Raji (cell line): Measurements from ENCODE around the gene TMOD1.

Experiments
- POLR2A ChIP-seq: IDR thresholded peaks from 2 replicates; pipeline ENCODE4 v1.6.1; 2011; ENCODE audit warnings: low read depth, low read length, control low read depth; ENCODE audit not compliant: insufficient read depth

Gene TMOD1

DNA sequence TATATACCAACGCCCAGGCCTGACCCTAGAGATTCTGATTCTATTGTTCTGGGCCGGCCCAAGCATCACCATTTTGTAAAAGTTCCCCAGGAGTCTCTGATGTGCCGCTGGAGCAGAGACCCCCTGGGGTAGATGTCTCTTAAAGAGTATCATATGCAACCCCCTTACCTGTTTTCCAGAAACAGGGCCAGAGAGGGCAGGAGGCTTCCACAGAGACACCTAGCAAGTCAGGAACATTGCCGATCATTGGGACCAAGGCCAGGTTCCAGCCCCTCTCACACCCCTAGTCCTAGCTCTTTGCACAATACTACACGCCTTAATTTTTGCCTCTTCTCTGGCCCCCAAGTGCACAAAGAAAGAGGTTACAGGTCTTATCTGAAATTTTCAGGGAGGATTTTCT is 63.8 kb downstream of the TMOD1 start:
- no peak for TF ChIP-seq POLR2A

DNA sequence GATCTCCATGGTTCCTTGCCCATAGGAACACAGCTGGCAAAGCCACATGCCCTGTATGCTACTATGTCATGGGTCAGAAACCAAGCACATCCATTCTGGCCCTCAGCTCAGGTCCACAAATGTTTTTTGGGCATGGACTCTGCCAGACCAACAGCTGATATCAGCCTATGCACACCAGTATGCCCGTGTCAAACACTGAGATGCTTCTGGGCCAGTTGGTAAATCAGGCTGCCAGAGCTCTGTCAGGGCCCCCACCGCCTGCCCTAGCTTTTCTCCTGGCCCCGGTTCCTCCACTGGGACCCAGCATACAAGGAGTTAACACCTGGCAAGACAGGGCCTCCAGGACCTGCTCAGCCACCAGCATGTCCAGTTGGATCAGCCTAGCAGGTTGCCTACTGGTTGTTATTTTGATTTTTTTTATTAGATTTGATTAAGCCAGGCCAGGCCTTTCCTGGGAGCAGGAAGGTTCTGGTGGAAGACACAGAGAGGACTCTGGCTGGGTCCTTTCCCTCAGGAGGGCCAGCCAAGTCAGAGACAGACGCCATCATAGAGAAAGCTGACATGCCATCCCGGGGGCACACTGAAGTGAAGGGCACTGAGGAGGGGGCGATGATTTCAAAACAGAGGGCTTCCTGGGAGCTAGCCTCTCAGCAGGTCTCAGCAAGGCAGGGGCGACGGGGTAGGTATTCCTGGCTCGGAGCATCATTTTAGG is 65.9 kb downstream of the TMOD1 start:
- no peak for TF ChIP-seq POLR2A

DNA sequence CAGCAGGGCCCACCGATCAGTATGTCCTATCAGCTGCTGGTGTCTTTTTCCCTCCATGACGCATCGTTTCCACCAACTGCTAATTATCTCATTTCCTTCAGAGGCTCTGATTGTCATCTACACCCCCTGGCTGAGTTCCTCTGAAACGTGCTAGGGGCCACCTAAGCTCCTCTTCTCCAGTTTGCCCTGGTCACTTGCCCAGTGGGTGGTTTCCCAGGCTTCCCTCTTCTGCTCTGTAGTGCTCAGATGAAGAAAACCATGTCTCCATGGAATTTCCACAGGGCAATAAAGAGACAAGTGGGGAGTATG is 66.4 kb downstream of the TMOD1 start:
- no peak for TF ChIP-seq POLR2A

DNA sequence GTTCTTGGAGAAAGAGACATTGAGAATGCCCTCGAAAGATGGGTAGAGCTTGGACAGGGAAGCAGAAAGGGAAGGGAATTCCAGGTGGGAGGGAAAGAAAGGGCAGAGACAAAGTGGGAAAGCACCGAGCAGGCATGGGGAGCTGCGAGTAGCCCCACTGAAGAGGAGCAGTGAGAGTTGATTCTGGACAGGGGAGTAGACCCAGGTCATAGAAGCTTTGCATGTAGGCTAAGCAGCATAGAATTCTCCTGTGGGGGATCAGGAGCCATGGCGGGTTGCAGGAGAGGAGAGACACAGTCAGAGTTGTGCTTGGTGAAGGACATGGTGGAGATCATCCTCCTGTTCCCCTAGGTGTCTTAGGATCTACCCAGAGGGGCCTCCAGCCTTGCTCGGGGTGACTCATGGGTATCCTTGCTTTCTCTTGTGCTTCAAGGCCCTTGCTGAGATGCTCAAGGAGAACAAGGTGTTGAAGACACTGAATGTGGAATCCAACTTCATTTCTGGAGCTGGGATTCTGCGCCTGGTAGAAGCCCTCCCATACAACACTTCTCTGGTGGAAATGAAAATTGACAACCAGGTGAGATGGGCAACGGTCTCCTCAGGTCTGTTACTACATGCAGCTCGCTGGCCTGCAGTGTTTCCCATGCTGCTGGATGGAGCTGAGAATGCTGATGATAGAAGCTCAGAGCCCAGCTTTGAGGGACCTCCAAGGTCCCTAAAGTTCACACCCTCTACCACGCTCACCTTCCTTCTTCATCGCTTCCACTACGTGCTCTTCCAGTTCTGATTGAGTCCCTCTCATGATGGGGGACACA is 67.2 kb downstream of the TMOD1 start:
- no peak for TF ChIP-seq POLR2A

DNA sequence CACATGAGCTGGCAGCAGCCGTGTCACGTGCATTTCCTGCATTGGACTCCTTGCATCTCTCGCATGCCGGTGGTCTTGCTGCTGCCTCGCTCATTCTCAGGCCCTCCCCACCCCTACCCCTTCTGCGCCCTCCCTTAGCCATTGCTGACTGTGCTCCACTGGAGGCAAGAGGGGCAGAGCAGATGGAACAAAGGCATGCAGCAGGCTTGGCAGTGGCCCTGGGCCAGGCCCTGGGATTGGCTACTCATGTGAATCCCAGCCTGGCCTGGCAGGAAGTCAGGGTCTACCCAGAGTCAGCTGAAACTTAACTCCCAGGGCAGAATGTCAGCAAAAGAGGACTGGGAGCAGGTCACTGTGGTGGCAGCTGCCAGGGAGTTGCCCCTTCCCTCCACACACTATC is 69.4 kb downstream of the TMOD1 start:
- no peak for TF ChIP-seq POLR2A

DNA sequence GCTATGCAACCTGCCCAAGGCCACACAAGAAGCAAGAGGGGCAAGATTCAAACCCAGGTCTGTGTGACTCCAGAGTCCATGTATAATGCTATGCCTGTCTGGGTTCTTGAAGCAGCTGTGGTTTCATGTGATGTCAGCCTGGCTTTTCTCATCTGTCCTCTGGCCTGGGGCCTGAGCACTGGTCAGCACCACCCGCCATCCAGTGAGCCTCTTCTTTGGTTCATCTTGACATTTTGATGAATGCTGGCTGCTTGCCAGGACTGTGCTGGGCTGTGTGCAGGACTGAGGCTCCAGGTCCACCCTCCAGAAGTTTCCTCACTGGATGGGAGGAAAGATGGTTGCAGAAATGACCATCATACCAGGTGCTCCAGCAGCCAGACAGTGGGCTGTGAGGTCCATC is 70.2 kb downstream of the TMOD1 start:
- no peak for TF ChIP-seq POLR2A

DNA sequence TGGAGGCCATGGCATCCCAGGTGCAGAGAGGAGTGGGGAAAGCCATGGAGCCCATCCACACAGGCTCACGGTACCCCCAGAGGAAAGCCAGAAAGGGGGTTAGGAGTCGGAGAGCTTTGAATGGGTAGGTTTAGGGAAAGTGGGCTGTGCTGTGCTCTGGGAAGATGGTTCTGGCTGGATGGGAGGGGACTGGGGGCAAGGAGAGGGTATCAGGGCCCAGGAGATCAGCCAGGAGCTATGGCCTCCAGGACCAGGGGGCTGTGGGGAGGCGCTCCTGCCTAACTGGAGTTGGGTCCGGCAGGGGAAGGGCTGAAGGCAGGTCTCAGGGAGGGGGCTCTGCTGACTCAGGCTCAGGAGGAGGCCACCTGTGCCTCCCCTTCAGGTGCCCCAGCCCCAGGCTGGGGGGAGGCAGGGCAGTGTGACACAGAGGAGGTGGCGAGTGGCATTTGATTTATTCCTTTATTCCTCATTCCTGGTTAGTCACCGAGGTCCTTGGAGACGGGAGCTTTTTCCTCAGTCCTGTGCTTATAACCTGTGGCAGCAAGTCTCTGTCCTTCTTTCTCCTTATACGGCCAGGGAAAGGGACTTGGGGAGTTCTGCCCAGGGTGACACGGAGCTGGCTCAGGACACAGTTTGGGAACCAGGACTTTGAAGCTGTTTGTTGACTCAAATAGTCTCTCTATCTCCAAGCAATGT is 70.9 kb downstream of the TMOD1 start:
- TF ChIP-seq POLR2A: no peak

DNA sequence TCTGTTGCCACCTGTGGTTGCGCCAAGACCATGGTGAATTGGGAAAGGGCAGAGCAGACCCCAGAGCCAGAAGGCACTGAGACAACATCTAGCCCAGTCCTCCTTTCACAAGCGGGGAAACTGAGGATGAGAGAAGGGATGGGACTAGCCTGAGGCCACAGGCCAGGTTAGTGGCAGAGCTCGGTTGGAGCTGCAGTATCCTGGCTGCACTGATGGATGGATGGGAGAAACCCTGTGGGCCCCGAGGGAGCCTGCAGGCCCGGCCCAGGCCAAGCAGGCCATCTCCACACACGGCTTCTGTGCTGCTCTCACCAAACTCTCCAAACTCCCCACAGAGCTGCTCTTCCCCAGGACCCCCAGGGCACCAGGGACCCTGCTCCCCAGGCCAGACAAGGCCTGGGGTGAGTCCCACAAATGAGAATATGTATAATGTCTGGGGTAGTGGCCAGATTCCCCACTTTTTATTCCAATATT is 71.5 kb downstream of the TMOD1 start:
- TF ChIP-seq POLR2A: no peak

DNA sequence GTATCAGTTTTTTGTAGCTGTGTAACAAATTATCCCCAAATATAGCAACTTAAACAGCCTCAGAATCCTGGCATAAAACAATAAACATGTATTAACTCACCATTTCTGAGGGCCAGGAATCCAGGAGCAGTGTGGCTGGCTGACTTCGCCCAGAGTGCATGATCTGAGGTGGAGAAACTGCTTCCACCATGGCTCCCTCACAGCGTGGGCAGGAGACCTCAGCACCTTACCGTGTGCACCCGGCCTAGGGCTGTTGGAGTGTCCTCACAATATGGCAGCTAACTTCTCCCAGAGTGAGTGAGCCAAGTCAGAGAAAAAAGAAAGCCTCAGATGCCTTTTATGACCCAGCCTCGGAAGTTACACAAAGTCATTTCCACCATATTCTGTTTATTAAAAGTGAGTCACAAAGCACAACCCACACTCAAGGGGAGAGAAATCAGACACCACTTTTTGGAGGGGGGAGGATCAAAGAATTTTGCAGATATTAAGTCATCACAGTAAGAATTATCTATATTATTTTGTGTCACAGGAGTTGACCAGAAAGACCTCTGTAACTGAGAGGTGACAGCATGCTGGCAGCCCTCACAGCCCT is 72.1 kb downstream of the TMOD1 start:
- no peak for TF ChIP-seq POLR2A

DNA sequence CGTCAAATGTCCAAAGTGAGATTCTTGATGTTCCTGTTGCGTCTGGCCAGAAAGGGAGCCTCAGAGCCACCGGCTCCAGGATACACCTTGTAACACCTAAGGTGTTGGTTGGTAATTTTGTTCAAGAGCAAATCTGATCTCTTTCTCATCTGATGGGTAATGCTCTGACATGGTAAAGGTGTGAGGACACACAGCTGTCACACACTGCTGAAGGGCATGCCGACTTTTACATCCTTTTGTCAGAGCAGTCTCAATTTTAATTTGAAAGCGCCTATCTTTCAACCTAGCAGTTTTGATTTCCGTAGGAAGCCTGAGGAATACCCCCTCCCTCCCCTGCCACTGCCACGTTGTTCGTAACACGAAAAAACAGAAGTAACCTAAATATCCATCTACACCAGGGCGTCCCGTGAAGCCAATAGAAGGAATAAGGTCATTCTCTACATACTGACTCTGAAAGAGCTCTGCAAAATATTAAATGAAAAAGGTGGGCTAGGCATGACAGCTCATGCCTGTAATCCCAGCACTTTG is 74.3 kb downstream of the TMOD1 start:
- TF ChIP-seq POLR2A: no peak

DNA sequence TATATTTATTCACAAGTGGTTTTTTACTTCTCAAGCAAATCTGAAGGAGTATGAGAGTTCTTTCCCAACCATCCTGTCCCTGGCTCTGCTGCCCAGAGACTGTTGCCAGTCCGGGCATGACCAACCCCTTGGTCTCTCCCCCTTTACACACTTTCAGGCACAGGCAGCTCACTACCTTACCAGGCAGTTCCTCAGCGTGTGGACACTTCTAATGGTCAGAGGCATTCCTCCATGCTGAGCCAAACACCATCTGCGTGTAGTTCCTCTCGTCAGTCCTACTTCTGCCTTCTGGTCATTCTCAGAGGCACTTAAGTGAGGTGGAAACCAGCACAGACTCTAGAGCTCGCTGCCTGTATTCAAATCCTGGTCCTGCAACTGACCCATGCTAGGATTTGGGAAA is 75.6 kb downstream of the TMOD1 start:
- TF ChIP-seq POLR2A: no peak

DNA sequence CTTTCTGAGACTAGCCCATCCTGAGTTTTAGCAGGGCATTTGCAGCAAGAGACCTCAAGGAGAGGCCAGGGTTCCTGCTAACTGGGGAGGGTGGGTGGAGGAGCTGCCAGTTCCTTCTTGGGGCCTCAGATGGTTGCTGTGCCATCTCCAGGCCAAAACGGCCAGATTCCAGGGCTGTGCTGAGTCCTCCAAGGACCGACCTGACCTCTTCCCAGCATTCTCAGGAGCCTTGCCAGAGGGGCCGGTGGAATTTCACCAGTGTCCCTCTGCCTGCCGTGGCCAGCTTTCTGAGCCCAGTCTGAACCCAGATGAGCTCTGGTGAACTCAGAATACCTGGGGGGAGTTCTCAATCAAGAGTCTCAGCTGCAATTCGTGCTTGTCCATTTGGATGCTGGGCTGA is 77.4 kb downstream of the TMOD1 start:
- no peak for TF ChIP-seq POLR2A

DNA sequence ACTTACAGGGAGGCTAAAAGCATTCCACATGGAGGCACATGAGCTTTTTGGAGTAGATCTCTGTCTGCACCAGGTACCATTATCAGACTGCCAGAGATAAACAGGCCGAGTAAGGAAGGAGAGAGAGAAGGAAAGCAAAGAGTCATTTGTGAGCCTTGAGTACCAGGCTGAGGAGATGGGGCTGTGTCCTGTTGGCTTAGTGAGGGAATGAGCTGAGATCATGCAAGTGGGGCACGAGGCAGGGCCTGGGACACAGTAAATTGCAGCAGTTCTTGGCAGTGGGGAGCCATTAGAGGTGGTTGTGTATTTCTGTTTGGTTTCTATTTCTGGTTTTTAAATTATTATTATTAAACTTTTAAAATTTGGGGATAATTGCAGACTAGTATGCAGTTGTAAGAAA is 78.4 kb downstream of the TMOD1 start:
- no peak for TF ChIP-seq POLR2A

DNA sequence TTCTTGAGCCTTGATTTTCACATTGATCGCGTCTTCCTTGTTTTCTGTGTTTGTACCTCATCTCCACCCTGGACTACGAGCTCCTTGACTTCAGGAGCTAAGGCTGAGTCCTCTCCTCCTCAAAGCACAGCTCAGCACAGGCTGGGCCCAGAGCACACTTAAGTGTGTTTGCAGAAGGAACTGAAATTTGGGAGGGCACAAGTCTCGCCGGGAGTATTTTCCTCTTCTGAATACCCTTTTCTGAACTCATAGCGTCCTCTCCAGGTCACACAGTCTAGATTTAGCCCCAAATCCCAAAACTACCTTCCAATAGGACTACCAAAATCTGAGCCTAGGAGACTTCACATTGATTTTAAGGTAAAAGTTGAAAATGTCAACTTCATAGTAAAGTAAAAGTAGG is 90.1 kb downstream of the TMOD1 start:
- no peak for TF ChIP-seq POLR2A

DNA sequence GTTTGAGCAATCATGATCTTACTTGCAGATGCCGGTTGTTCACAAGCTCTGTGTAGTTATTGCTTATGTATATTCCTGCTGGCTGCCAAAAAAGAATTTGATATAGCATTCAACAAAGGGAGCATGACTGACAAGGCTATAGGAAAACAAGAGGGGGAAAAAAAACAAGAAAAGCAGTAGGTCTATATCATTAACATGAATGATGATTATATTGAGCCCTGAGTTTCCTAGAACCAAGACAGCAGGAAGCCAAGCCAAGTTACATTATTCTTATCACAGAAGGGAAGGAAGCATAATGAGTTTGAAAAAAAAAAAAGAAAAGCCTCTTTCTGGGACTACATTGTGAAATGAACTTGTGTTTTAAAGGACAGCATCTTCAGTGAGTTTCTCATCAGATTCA is 90.7 kb downstream of the TMOD1 start:
- no peak for TF ChIP-seq POLR2A
